Measurements from ENCODE around the gene VWDE. TPM values are rescaled to one million over a fixed set of nuclear protein-coding genes. Genes with fewer than 3 reads are reported as not detected.

The VWDE gene
- total and polyA plus RNA-seq, 2 donors (not counting 1 experiment from before 2014, with no cell fraction given), result not detected

DNA sequence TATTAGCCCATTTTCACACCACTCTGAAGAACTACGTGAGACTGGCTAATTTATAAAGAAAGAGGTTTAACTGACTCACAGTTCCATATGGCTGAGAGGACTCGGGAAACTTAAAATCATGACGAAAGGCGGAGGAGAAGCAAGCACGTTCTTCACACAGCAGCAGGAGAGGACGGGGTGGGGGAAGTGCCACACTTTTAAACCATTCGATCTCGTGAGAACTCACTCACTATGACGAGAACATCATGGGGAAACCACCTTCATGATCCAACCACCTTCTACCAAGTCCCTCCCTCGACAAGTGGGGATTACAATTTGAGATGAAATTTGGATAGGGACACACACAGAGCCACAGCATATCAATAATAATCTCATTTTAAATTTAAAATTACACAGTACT is 80.2 kb downstream of the VWDE start:
- Histone ChIP-seq H3K9ac (ENCODE audit: low read length) (no peak overlapping the region), H3K4me2 (replicated peaks; ENCODE audit: low read depth, low read length, poor library complexity, severe bottlenecking) (no peak overlapping the region), H3K27me3 (replicated peaks in 1 of 4; ENCODE audit: control extremely low read depth in 1 of 4, control insufficient read depth in 3 of 4, insufficient read depth in 4 of 4, low read length in 3 of 4) (no peaks in the 10 kb centered on the region), H3K4me3 (ENCODE audit: control extremely low read depth in 1 of 5, extremely low read depth in 1 of 5, insufficient read depth in 1 of 5, low read depth in 2 of 5, low read length in 4 of 5) (no peak overlapping the region), H3K9me3 (ENCODE audit: control extremely low read depth in 1 of 3, control insufficient read depth in 2 of 3, insufficient read depth in 1 of 3, low read length in 2 of 3) (no peaks in the 10 kb centered on the region), H3K36me3 (replicated peaks in 1 of 2; ENCODE audit: control extremely low read depth in 1 of 2, control insufficient read depth in 1 of 2, extremely low read depth in 1 of 2, insufficient read depth in 2 of 2, low read length in 1 of 2) (no peaks in the 10 kb centered on the region), H3K4me1 (ENCODE audit: control insufficient read depth in 2 of 2, insufficient read depth in 2 of 2, low read length in 2 of 2) (no peaks in the 10 kb centered on the region), H3K27ac (ENCODE audit: low read length in 2 of 2) (no peak overlapping the region), H4K20me1 (ENCODE audit: control insufficient read depth, insufficient read depth, low read length, poor library complexity, severe bottlenecking) (no peaks in the 10 kb centered on the region), H3K79me2 (ENCODE audit: control insufficient read depth, insufficient read depth, low read length) (no peaks in the 10 kb centered on the region), H2AFZ (ENCODE audit: insufficient read depth, low read depth, low read length, poor library complexity, severe bottlenecking) (no peak overlapping the region)
- CTCF ChIA-PET, result interaction anchor here (0.7 to 4.2 kb wide), 11 partner anchors 8 to 953 kb away, joined by 3 to 57 read pairs (median 4); no protein-coding TSS in a partner anchor
- intact Hi-C loops (cut with micrococcal nuclease), result loop anchor here (2.0 to 5.0 kb wide), 2 partner anchors 113 to 169 kb away; partner anchors contain the start of gene TMEM106B
- ATAC-seq (ENCODE audit: low read depth) (no peak), DNase-seq (no peak)
- POLR2A ChIA-PET, result no interaction called here
- Mint-ChIP-seq H3K27ac (no peak overlapping the region), H3K9me3 (ENCODE audit: insufficient read depth) (no peaks in the 10 kb centered on the region), H3K27me3 (peaks cover 2% of the 10 kb centered on the region), H3K4me3 (no peak overlapping the region), H3K4me1 (no peaks in the 10 kb centered on the region)
- TF ChIP-seq EZH2 (IDR thresholded peaks at IDR 0.05; ENCODE audit: borderline replicate concordance, insufficient read depth, low read depth, low read length, poor library complexity, severe bottlenecking), result no peak
- TF ChIP-seq, protein P1, sequence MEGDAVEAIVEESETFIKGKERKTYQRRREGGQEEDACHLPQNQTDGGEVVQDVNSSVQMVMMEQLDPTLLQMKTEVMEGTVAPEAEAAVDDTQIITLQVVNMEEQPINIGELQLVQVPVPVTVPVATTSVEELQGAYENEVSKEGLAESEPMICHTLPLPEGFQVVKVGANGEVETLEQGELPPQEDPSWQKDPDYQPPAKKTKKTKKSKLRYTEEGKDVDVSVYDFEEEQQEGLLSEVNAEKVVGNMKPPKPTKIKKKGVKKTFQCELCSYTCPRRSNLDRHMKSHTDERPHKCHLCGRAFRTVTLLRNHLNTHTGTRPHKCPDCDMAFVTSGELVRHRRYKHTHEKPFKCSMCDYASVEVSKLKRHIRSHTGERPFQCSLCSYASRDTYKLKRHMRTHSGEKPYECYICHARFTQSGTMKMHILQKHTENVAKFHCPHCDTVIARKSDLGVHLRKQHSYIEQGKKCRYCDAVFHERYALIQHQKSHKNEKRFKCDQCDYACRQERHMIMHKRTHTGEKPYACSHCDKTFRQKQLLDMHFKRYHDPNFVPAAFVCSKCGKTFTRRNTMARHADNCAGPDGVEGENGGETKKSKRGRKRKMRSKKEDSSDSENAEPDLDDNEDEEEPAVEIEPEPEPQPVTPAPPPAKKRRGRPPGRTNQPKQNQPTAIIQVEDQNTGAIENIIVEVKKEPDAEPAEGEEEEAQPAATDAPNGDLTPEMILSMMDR (IDR thresholded peaks at IDR 0.05), result no peak
- no CpG with 5 or more reads among the region's 10 CpGs for WGBS (ENCODE audit: insufficient coverage)

DNA sequence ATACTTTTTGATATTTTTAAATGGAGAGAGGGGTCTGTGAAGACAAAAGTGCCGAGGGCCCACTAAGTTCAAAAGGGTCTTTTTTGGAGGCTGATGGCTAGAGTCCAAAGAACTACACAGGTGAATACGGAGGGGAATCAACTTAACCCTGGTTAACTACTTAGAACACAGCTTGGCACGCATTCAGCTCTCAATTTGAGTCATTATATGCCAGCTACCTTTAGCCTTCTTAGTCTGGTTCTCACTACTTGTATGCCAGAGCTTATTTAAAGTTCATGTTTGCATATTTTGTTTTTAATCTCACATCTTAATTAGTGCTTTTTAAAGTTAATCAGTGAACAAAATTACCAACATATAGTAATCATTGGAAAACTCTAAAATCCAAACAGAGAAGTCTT is 80.8 kb downstream of the VWDE start:
- H3K27me3 ChIP-seq (replicated peaks in 1 of 4; ENCODE audit: control extremely low read depth in 1 of 4, control insufficient read depth in 3 of 4, insufficient read depth in 4 of 4, low read length in 3 of 4), result no peaks in the 10 kb centered on the region
- H3K27ac ChIP-seq (ENCODE audit: low read length in 2 of 2), result no peak overlapping the region
- ChIA-PET POLR2A (no interaction called here), CTCF (interaction anchor here (0.5 to 4.2 kb wide), 22 partner anchors 9 to 1446 kb away, joined by 3 to 57 read pairs (median 3); partner anchors contain the start of gene TMEM106B)
- peaks cover 2% of the 10 kb centered on the region for H3K27me3 Mint-ChIP-seq
- no peaks in the 10 kb centered on the region for H3K4me1 Mint-ChIP-seq
- no peak overlapping the region for H3K4me3 ChIP-seq (ENCODE audit: control extremely low read depth in 1 of 5, extremely low read depth in 1 of 5, insufficient read depth in 1 of 5, low read depth in 2 of 5, low read length in 4 of 5)
- H3K9me3 Mint-ChIP-seq (ENCODE audit: insufficient read depth), result no peaks in the 10 kb centered on the region
- no peak overlapping the region for H3K27ac Mint-ChIP-seq
- no peaks in the 10 kb centered on the region for H4K20me1 ChIP-seq (ENCODE audit: control insufficient read depth, insufficient read depth, low read length, poor library complexity, severe bottlenecking)
- no peak for DNase-seq
- no peak overlapping the region for H3K9ac ChIP-seq (ENCODE audit: low read length)
- H3K9me3 ChIP-seq (ENCODE audit: control extremely low read depth in 1 of 3, control insufficient read depth in 2 of 3, insufficient read depth in 1 of 3, low read length in 2 of 3), result no peaks in the 10 kb centered on the region
- H3K4me1 ChIP-seq (ENCODE audit: control insufficient read depth in 2 of 2, insufficient read depth in 2 of 2, low read length in 2 of 2), result no peaks in the 10 kb centered on the region
- TF ChIP-seq, protein P1 (IDR thresholded peaks at IDR 0.05), result no peak
- no peak for TF ChIP-seq EZH2 (IDR thresholded peaks at IDR 0.05; ENCODE audit: borderline replicate concordance, insufficient read depth, low read depth, low read length, poor library complexity, severe bottlenecking)
- no peak overlapping the region for H2AFZ ChIP-seq (ENCODE audit: insufficient read depth, low read depth, low read length, poor library complexity, severe bottlenecking)
- H3K4me2 ChIP-seq (replicated peaks; ENCODE audit: low read depth, low read length, poor library complexity, severe bottlenecking), result no peak overlapping the region
- WGBS (ENCODE audit: insufficient coverage), result 60% methylated on average over 1 of the region's 3 CpGs
- H3K36me3 ChIP-seq (replicated peaks in 1 of 2; ENCODE audit: control extremely low read depth in 1 of 2, control insufficient read depth in 1 of 2, extremely low read depth in 1 of 2, insufficient read depth in 2 of 2, low read length in 1 of 2), result no peaks in the 10 kb centered on the region
- intact Hi-C loops (cut with micrococcal nuclease), result loop anchor here (1.0 to 5.0 kb wide), 3 partner anchors 112 to 896 kb away; partner anchors contain the start of gene TMEM106B
- no peak for ATAC-seq (ENCODE audit: low read depth)
- H3K4me3 Mint-ChIP-seq, result no peak overlapping the region
- H3K79me2 ChIP-seq (ENCODE audit: control insufficient read depth, insufficient read depth, low read length), result no peaks in the 10 kb centered on the region

Data from B cell (primary cell).